ENCODE data around the gene PPFIA2.

PPFIA2 gene

DNA sequence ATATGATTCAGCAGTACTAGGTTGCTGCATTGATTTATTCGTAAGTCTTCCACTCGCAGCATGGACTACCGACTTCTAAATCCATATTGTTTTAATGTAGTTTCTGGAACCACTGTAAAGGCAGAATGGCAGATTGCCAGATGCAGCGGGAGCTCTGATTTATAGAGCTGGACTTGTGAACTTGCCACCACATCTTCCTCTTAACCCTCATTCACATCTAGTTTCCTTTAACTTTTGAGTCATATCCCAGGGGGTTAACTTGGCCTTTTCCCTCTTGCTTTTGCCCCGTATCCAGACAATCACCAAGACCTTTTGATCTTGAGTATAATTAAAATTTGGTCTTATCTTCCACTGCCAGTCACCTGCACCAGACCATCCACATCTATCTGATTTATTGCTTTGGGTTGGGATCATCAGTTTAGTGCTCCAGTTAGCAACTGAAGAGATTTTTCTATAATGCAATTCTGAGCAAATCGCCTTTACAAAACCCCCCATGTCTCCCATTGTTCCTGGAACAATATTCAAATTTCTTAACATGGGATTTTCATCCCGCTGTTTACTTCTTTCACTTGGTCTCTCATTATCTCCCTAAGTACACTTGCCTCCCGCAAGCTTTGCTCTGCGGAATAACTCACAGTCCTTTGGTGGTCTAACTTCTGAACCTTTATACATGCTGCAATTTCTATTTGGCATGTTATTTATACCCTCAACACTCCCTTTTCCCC is 550.8 kb downstream of the PPFIA2 start:
- TF ChIP-seq, protein P1, sequence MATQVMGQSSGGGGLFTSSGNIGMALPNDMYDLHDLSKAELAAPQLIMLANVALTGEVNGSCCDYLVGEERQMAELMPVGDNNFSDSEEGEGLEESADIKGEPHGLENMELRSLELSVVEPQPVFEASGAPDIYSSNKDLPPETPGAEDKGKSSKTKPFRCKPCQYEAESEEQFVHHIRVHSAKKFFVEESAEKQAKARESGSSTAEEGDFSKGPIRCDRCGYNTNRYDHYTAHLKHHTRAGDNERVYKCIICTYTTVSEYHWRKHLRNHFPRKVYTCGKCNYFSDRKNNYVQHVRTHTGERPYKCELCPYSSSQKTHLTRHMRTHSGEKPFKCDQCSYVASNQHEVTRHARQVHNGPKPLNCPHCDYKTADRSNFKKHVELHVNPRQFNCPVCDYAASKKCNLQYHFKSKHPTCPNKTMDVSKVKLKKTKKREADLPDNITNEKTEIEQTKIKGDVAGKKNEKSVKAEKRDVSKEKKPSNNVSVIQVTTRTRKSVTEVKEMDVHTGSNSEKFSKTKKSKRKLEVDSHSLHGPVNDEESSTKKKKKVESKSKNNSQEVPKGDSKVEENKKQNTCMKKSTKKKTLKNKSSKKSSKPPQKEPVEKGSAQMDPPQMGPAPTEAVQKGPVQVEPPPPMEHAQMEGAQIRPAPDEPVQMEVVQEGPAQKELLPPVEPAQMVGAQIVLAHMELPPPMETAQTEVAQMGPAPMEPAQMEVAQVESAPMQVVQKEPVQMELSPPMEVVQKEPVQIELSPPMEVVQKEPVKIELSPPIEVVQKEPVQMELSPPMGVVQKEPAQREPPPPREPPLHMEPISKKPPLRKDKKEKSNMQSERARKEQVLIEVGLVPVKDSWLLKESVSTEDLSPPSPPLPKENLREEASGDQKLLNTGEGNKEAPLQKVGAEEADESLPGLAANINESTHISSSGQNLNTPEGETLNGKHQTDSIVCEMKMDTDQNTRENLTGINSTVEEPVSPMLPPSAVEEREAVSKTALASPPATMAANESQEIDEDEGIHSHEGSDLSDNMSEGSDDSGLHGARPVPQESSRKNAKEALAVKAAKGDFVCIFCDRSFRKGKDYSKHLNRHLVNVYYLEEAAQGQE (IDR thresholded peaks at IDR 0.05; ENCODE audit: insufficient read depth in 1 of 2, low read depth in 2 of 2, low read length in 2 of 2): no peak
- TF ChIP-seq TAF1 (IDR thresholded peaks at IDR 0.05; ENCODE audit: borderline replicate concordance, insufficient read depth, low read length): no peak
- TF ChIP-seq SIN3A (IDR thresholded peaks at IDR 0.05; ENCODE audit: borderline replicate concordance, insufficient read depth, low read length): no peak
- TF ChIP-seq POLR2AphosphoS5 (IDR thresholded peaks at IDR 0.05; ENCODE audit: low read depth, low read length): no peak
